GM23338 (cell line): ENCODE measurements around the gene SPTLC2. TPM values are rescaled to one million over a fixed set of nuclear protein-coding genes. Genes with fewer than 3 reads are reported as not detected.

Source experiments
- ATAC-seq: fragments of 200-7000 bp; cut with Tn5 transposase; 3 replicates; pipeline ENCODE4 v1.9.1; 2020
- DNase-seq: peaks from one replicate; pipeline ENCODE4 v3.0.0-alpha.2; 2015; ENCODE audit warnings: low spot score
- H2AFZ ChIP-seq: fragments of 200-600 bp; sonication (generic); 2 replicates; pipeline ENCODE4 v1.8.0; 2016; ENCODE audit warnings: antibody characterized with exemption, mild to moderate bottlenecking, moderate library complexity
- H3F3A ChIP-seq: fragments of 200-600 bp; sonication (generic); replicated peaks from 2 replicates; pipeline ENCODE4 v1.8.0; 2017; ENCODE audit warnings: antibody characterized with exemption, mixed run types, low read depth
- H3K27ac ChIP-seq: fragments of 200-600 bp; sonication (generic); 2 replicates; pipeline ENCODE4 v1.6.1; 2016; ENCODE audit warnings: low read depth
- H3K27me3 ChIP-seq: fragments of 200-600 bp; sonication (generic); 2 replicates; pipeline ENCODE4 v1.8.0; 2016; ENCODE audit warnings: mild to moderate bottlenecking, mixed run types, moderate library complexity; ENCODE audit not compliant: insufficient read depth
- H3K36me3 ChIP-seq: fragments of 200-600 bp; sonication (generic); 2 replicates; pipeline ENCODE4 v1.8.0; 2016; ENCODE audit warnings: mild to moderate bottlenecking; ENCODE audit not compliant: insufficient read depth
- H3K4me1 ChIP-seq: fragments of 200-600 bp; sonication (generic); 2 replicates; pipeline ENCODE4 v1.8.0; 2016; ENCODE audit warnings: mild to moderate bottlenecking, moderate library complexity; ENCODE audit not compliant: insufficient read depth
- H3K4me2 ChIP-seq: fragments of 200-600 bp; sonication (generic); 2 replicates; pipeline ENCODE4 v1.7.1; 2017; ENCODE audit warnings: mixed run types
- H3K4me3 ChIP-seq: fragments of 200-600 bp; sonication (generic); 2 replicates; pipeline ENCODE4 v1.6.1; 2016; ENCODE audit warnings: mixed run types
- H3K79me2 ChIP-seq: fragments of 200-600 bp; sonication (generic); replicated peaks from 2 replicates; pipeline ENCODE4 v1.8.0; 2017; ENCODE audit warnings: mild to moderate bottlenecking; ENCODE audit not compliant: insufficient read depth
- H3K9me2 ChIP-seq: fragments of 200-600 bp; sonication (generic); 2 replicates; pipeline ENCODE4 v1.8.0; 2017; ENCODE audit not compliant: insufficient read depth
- H4K20me1 ChIP-seq: fragments of 200-600 bp; sonication (generic); replicated peaks from 2 replicates; pipeline ENCODE4 v1.8.0; 2017; ENCODE audit warnings: mild to moderate bottlenecking; ENCODE audit not compliant: insufficient read depth
- H3K27ac Mint-ChIP-seq: 2 replicates; pipeline ENCODE4 v1.8.0; 2020; ENCODE audit warnings: inconsistent platforms, mild to moderate bottlenecking, moderate library complexity, mixed read lengths
- H3K27me3 Mint-ChIP-seq: 3 replicates; pipeline ENCODE4 v1.8.0; 2022; ENCODE audit warnings: low read depth, mild to moderate bottlenecking, moderate library complexity, mixed read lengths, inconsistent platforms; ENCODE audit not compliant: insufficient read depth, poor library complexity
- H3K36me3 Mint-ChIP-seq: 3 replicates; pipeline ENCODE4 v1.8.0; 2021; ENCODE audit warnings: low read depth, mild to moderate bottlenecking, inconsistent platforms, moderate library complexity, mixed read lengths
- H3K4me1 Mint-ChIP-seq: 3 replicates; pipeline ENCODE4 v1.8.0; 2020; ENCODE audit warnings: mild to moderate bottlenecking, inconsistent platforms, mixed read lengths
- H3K4me3 Mint-ChIP-seq: 3 replicates; pipeline ENCODE4 v1.8.0; 2021; ENCODE audit warnings: moderate library complexity, mild to moderate bottlenecking, inconsistent platforms, mixed read lengths
- H3K9me3 Mint-ChIP-seq: 3 replicates; pipeline ENCODE4 v1.8.0; 2020; ENCODE audit warnings: moderate library complexity, mild to moderate bottlenecking, inconsistent platforms, mixed read lengths
- CREB1 ChIP-seq: fragments of 250-450 bp; sonication (Bioruptor Pico); IDR thresholded peaks from 2 replicates; pipeline ENCODE4 v1.5.0; 2020; ENCODE audit warnings: low read depth, mild to moderate bottlenecking, moderate library complexity
- EZH2 ChIP-seq: fragments of 200-600 bp; sonication (generic); IDR thresholded peaks from one replicate; pipeline ENCODE4 v1.8.0; 2017; ENCODE audit warnings: antibody characterized with exemption, mild to moderate bottlenecking, low read depth; ENCODE audit not compliant: unreplicated experiment
- EZH2phosphoT487 ChIP-seq: fragments of 200-600 bp; sonication (generic); IDR thresholded peaks from one replicate; pipeline ENCODE4 v1.8.1; 2018; ENCODE audit warnings: antibody characterized with exemption; ENCODE audit not compliant: unreplicated experiment
- JUNB ChIP-seq: IDR thresholded peaks from one replicate; pipeline ENCODE4 v1.6.1; 2016; ENCODE audit warnings: antibody characterized with exemption; ENCODE audit not compliant: unreplicated experiment
- NANOG ChIP-seq: IDR thresholded peaks from 2 replicates; pipeline ENCODE4 v1.6.1; 2016; ENCODE audit warnings: antibody characterized with exemption, borderline replicate concordance
- POLR2AphosphoS5 ChIP-seq: IDR thresholded peaks from 2 replicates; pipeline ENCODE4 v1.6.1; 2016; ENCODE audit warnings: antibody characterized with exemption, low read depth
- STAT1 ChIP-seq: IDR thresholded peaks from one replicate; pipeline ENCODE4 v1.6.1; 2016; ENCODE audit warnings: antibody characterized with exemption; ENCODE audit not compliant: unreplicated experiment
- ZNF114 ChIP-seq: fragments of 250-450 bp; sonication (Bioruptor Pico); IDR thresholded peaks from 2 replicates; pipeline ENCODE4 v1.5.0; 2020; ENCODE audit warnings: mild to moderate bottlenecking, moderate library complexity
- ZNF331 ChIP-seq: fragments of 250-450 bp; sonication (Bioruptor Pico); IDR thresholded peaks from 2 replicates; pipeline ENCODE4 v1.5.0; 2020; ENCODE audit warnings: low read depth, mild to moderate bottlenecking, moderate library complexity
- polyA plus RNA-seq: library from polyadenylated mRNA; unstranded; fragments of >200 nt; fragmentation: Nextera tagmentation; extraction: Ambion mirVana; gene quantifications from 2 replicates; pipeline ENCODE4 v1.2.1, GENCODE V29; 2016
- total RNA-seq: library from RNA; depleted of rRNA; stranded (reverse); fragments of >200 nt; shearing (Covaris generic); gene quantifications from 2 replicates; pipeline ENCODE4 v1.2.3, GENCODE V29; 2014
- TF ChIP-seq, protein P1 (sequence below): IDR thresholded peaks from 2 replicates; pipeline ENCODE4 v1.6.1; 2016; ENCODE audit warnings: antibody characterized with exemption
- TF ChIP-seq, protein P2 (sequence below): fragments of 250-450 bp; sonication (Bioruptor Pico); IDR thresholded peaks from 2 replicates; pipeline ENCODE4 v1.5.0; 2020; ENCODE audit warnings: mild to moderate bottlenecking, moderate library complexity

The SPTLC2 gene
- total and polyA plus RNA-seq, 2 experiments from 2014 or later: 22.3 to 38.9 TPM

DNA sequence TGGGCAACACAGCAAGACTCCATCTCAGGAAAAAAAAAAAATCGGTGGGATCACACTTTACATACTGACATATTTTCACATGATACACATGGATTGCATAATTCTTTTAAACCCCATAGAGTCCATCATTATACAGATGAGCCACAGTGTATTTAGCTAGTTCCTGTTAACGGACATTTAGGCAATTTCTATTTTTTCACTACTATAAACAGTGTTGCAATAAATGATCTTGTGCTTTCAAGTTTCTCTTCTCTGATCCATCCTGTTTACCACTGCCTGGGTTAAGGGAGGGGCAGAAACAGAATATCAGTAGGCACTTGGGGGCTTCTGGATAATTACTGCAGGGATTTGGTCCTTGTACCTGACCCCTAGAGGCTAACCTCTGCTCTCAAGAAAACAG is 43.4 kb upstream of the SPTLC2 start:
- no peak for DNase-seq
- Histone ChIP-seq H3K36me3 (no peaks in the 10 kb centered on the region), H3K4me2 (no peak overlapping the region), H2AFZ (no peak overlapping the region; the same call in 1 of the 2 replicates), H3K4me3 (no peak overlapping the region), H3K9me2 (no peaks in the 10 kb centered on the region), H3K4me1 (peaks cover 15% of the 10 kb centered on the region), H3K27me3 (no peaks in the 10 kb centered on the region), H3K79me2 (no peaks in the 10 kb centered on the region), H3F3A (no peaks in the 10 kb centered on the region), H3K27ac (no peak overlapping the region), H4K20me1 (no peaks in the 10 kb centered on the region)
- TF ChIP-seq ZNF114 (no peak), CREB1 (CRISPR knock-in tag) (no peak), ZNF331 (no peak), JUNB (no peak)
- TF ChIP-seq, protein P1, sequence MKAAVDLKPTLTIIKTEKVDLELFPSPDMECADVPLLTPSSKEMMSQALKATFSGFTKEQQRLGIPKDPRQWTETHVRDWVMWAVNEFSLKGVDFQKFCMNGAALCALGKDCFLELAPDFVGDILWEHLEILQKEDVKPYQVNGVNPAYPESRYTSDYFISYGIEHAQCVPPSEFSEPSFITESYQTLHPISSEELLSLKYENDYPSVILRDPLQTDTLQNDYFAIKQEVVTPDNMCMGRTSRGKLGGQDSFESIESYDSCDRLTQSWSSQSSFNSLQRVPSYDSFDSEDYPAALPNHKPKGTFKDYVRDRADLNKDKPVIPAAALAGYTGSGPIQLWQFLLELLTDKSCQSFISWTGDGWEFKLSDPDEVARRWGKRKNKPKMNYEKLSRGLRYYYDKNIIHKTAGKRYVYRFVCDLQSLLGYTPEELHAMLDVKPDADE: no peak
- no peak overlapping the region for H3K27ac Mint-ChIP-seq
- peaks cover 15% of the 10 kb centered on the region for H3K4me1 Mint-ChIP-seq
- no peak for ATAC-seq
- H3K4me3 Mint-ChIP-seq: no peak overlapping the region
- peaks cover 8% of the 10 kb centered on the region for H3K27me3 Mint-ChIP-seq
- no peaks in the 10 kb centered on the region for H3K36me3 Mint-ChIP-seq
- no peaks in the 10 kb centered on the region; the same call in 2 of the 3 replicates for H3K9me3 Mint-ChIP-seq

DNA sequence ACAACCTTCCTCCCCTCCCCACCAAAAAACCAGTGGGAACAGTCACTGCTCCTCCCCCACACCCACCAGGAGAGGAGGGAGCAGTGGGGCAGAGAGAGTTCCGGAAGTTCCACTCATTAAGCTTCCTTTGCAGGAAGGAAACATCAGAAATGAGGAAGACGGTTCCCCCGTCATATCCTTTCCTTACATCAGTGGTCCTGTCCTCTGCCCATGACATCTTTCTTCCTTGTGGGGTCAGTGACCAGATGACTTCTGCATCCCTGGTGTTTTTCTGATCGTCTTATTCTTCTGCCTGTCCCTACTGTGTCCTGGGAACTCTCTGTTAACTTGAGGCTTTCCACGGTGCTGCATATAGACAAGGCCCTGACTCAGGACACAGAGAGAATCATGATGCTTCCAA is 40.8 kb upstream of the SPTLC2 start:
- Mint-ChIP-seq H3K9me3 (peaks cover 5% of the 10 kb centered on the region; the same call in 2 of the 3 replicates), H3K36me3 (no peaks in the 10 kb centered on the region), H3K4me3 (no peak overlapping the region), H3K27ac (no peak overlapping the region), H3K4me1 (peaks cover 24% of the 10 kb centered on the region), H3K27me3 (peaks cover 13% of the 10 kb centered on the region)
- ATAC-seq (no peak), DNase-seq (no peak)
- no peak overlapping the region for H3K4me2 ChIP-seq
- H3K27me3 ChIP-seq: no peaks in the 10 kb centered on the region
- H2AFZ ChIP-seq: no peak overlapping the region
- H3K36me3 ChIP-seq: no peaks in the 10 kb centered on the region
- no peak overlapping the region for H3K4me3 ChIP-seq
- no peaks in the 10 kb centered on the region for H3K9me2 ChIP-seq
- no peaks in the 10 kb centered on the region for H4K20me1 ChIP-seq
- no peaks in the 10 kb centered on the region for H3F3A ChIP-seq
- H3K27ac ChIP-seq: no peak overlapping the region
- no peaks in the 10 kb centered on the region for H3K79me2 ChIP-seq
- H3K4me1 ChIP-seq: peaks cover 13% of the 10 kb centered on the region
- TF ChIP-seq NANOG: no peak
- TF ChIP-seq, protein P2, sequence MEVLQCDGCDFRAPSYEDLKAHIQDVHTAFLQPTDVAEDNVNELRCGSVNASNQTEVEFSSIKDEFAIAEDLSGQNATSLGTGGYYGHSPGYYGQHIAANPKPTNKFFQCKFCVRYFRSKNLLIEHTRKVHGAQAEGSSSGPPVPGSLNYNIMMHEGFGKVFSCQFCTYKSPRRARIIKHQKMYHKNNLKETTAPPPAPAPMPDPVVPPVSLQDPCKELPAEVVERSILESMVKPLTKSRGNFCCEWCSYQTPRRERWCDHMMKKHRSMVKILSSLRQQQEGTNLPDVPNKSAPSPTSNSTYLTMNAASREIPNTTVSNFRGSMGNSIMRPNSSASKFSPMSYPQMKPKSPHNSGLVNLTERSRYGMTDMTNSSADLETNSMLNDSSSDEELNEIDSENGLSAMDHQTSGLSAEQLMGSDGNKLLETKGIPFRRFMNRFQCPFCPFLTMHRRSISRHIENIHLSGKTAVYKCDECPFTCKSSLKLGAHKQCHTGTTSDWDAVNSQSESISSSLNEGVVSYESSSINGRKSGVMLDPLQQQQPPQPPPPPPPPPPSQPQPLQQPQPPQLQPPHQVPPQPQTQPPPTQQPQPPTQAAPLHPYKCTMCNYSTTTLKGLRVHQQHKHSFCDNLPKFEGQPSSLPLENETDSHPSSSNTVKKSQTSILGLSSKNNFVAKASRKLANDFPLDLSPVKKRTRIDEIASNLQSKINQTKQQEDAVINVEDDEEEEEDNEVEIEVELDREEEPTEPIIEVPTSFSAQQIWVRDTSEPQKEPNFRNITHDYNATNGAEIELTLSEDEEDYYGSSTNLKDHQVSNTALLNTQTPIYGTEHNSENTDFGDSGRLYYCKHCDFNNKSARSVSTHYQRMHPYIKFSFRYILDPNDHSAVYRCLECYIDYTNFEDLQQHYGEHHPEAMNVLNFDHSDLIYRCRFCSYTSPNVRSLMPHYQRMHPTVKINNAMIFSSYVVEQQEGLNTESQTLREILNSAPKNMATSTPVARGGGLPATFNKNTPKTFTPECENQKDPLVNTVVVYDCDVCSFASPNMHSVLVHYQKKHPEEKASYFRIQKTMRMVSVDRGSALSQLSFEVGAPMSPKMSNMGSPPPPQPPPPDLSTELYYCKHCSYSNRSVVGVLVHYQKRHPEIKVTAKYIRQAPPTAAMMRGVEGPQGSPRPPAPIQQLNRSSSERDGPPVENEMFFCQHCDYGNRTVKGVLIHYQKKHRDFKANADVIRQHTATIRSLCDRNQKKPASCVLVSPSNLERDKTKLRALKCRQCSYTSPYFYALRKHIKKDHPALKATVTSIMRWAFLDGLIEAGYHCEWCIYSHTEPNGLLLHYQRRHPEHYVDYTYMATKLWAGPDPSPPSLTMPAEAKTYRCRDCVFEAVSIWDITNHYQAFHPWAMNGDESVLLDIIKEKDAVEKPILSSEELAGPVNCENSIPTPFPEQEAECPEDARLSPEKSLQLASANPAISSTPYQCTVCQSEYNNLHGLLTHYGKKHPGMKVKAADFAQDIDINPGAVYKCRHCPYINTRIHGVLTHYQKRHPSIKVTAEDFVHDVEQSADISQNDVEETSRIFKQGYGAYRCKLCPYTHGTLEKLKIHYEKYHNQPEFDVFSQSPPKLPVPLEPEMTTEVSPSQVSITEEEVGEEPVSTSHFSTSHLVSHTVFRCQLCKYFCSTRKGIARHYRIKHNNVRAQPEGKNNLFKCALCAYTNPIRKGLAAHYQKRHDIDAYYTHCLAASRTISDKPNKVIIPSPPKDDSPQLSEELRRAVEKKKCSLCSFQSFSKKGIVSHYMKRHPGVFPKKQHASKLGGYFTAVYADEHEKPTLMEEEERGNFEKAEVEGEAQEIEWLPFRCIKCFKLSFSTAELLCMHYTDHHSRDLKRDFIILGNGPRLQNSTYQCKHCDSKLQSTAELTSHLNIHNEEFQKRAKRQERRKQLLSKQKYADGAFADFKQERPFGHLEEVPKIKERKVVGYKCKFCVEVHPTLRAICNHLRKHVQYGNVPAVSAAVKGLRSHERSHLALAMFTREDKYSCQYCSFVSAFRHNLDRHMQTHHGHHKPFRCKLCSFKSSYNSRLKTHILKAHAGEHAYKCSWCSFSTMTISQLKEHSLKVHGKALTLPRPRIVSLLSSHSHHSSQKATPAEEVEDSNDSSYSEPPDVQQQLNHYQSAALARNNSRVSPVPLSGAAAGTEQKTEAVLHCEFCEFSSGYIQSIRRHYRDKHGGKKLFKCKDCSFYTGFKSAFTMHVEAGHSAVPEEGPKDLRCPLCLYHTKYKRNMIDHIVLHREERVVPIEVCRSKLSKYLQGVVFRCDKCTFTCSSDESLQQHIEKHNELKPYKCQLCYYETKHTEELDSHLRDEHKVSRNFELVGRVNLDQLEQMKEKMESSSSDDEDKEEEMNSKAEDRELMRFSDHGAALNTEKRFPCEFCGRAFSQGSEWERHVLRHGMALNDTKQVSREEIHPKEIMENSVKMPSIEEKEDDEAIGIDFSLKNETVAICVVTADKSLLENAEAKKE (CRISPR knock-in tag): no peak
- no peak for TF ChIP-seq ZNF331
- no peak for TF ChIP-seq ZNF114
- no peak for TF ChIP-seq STAT1
- TF ChIP-seq CREB1 (CRISPR knock-in tag): no peak
- TF ChIP-seq POLR2AphosphoS5: no peak
- no peak for TF ChIP-seq EZH2phosphoT487
- no peak for TF ChIP-seq JUNB
- TF ChIP-seq, protein P1: no peak
- TF ChIP-seq EZH2: no peak
